KBM-7 (cell line): Measurements from ENCODE around the gene TRDMT1.

Experiments used
- DNase-seq: peaks from one replicate; pipeline ENCODE4 v3.0.0-alpha.2; 2015
- in situ Hi-C: fragments of 300-500 bp; cut with MboI; formaldehyde crosslinking; loops from 2 replicates; pipeline ENCODE4 v1.14.3; 2020; ENCODE audit warnings: low sequenced_read_pairs, low pct_unique_long_range_greater_than_20kb, mixed read lengths

The TRDMT1 gene

GRCh38 chr10:17234431-17234945 is 33.0 kb upstream of the TRDMT1 start:
- in situ Hi-C loops = loop anchor here (25.0 kb wide), 1 partner anchor 347 kb away; no protein-coding TSS in a partner anchor
- DNase-seq = no peak

- in situ Hi-C loops = loop anchor here (25.0 kb wide), 1 partner anchor 346 kb away; no protein-coding TSS in a partner anchor
- no peak for DNase-seq
These were observed 32.0 kb upstream of the TRDMT1 start for GRCh38 chr10:17233286-17233991.

GRCh38 chr10:17232276-17232960 is 30.9 kb upstream of the TRDMT1 start:
- DNase-seq = no peak
- in situ Hi-C loops = loop anchor here (25.0 kb wide), 1 partner anchor 345 kb away; no protein-coding TSS in a partner anchor

GRCh38 chr10:17231788-17232187 is 30.3 kb upstream of the TRDMT1 start:
- no peak for DNase-seq
- in situ Hi-C loops = loop anchor here (25.0 kb wide), 1 partner anchor 344 kb away; no protein-coding TSS in a partner anchor

GRCh38 chr10:17229967-17230682 is 28.7 kb upstream of the TRDMT1 start:
- in situ Hi-C loops = loop anchor here (25.0 kb wide), 1 partner anchor 343 kb away; no protein-coding TSS in a partner anchor

GRCh38 chr10:17229717-17229966 is 28.2 kb upstream of the TRDMT1 start:
- in situ Hi-C loops = loop anchor here (25.0 kb wide), 1 partner anchor 342 kb away; no protein-coding TSS in a partner anchor
- DNase-seq = no peak

More at GRCh38 chr10:17229967-17230682, 28.7 kb upstream of the TRDMT1 start:
- DNase-seq = peak; percentile 92

GRCh38 chr10:17229016-17229716 is 27.7 kb upstream of the TRDMT1 start:
- in situ Hi-C loops = loop anchor here (25.0 kb wide), 1 partner anchor 342 kb away; no protein-coding TSS in a partner anchor
- DNase-seq = peak; percentile 71

- DNase-seq = peak; percentile 92
- in situ Hi-C loops = loop anchor here (25.0 kb wide), 1 partner anchor 341 kb away; no protein-coding TSS in a partner anchor
These were observed 26.9 kb upstream of the TRDMT1 start, which contains the start of gene VIM for GRCh38 chr10:17228091-17229015. Gene VIM (plus strand): TSS chr10:17228241. CDS start chr10:17229423, 1,182 bp downstream.

GRCh38 chr10:17227367-17228090 is 26.1 kb upstream of the TRDMT1 start:
- in situ Hi-C loops = loop anchor here (25.0 kb wide), 1 partner anchor 340 kb away; no protein-coding TSS in a partner anchor
- peak; percentile 69 for DNase-seq

GRCh38 chr10:17226891-17227303 is 25.4 kb upstream of the TRDMT1 start:
- in situ Hi-C loops = loop anchor here (25.0 kb wide), 1 partner anchor 340 kb away; no protein-coding TSS in a partner anchor
- DNase-seq = no peak

GRCh38 chr10:17225808-17226207 is 24.3 kb upstream of the TRDMT1 start:
- in situ Hi-C loops = loop anchor here (25.0 kb wide), 1 partner anchor 339 kb away; no protein-coding TSS in a partner anchor
- DNase-seq = no peak

- in situ Hi-C loops = no loop called here
- DNase-seq = no peak
These were observed 20.9 kb upstream of the TRDMT1 start for GRCh38 chr10:17222329-17222728.

GRCh38 chr10:17220652-17221100 is 19.2 kb upstream of the TRDMT1 start:
- DNase-seq = no peak
- in situ Hi-C loops = no loop called here

GRCh38 chr10:17219024-17219423 is 17.6 kb upstream of the TRDMT1 start:
- in situ Hi-C loops = no loop called here
- DNase-seq = no peak

GRCh38 chr10:17217631-17218232 is 16.3 kb upstream of the TRDMT1 start:
- in situ Hi-C loops = no loop called here

GRCh38 chr10:17216901-17217395 is 15.5 kb upstream of the TRDMT1 start:
- in situ Hi-C loops = no loop called here

More at GRCh38 chr10:17217631-17218232, 16.3 kb upstream of the TRDMT1 start:
- no peak for DNase-seq

More at GRCh38 chr10:17216901-17217395, 15.5 kb upstream of the TRDMT1 start:
- DNase-seq = no peak
